ENCODE data around the gene EDEM3. TPM values are rescaled to one million over a fixed set of nuclear protein-coding genes. Genes with fewer than 3 reads are reported as not detected.

The EDEM3 gene
- total and polyA plus RNA-seq, 9 of the 15 experiments (the other 6 are each of a cell fraction or from before 2014, with no cell fraction given), result 15.8 to 46.6 (median 28.0) TPM

GRCh38 chr1:184768467-184768866 is 13.8 kb upstream of the EDEM3 start (continued):
- TF ChIP-seq NCOR1 (IDR thresholded peaks at IDR 0.05), result peak; percentile 72
- no peak for TF ChIP-seq SMC3 (conservative IDR thresholded peaks at IDR 0.05; ENCODE audit: insufficient read depth, low read depth, low read length)

GRCh38 chr1:184767591-184767990 is 12.9 kb upstream of the EDEM3 start:
- Histone ChIP-seq H3K4me1 (replicated peaks in 1 of 2; ENCODE audit: control insufficient read depth in 2 of 2, insufficient read depth in 2 of 2, low read length in 2 of 2) (peaks cover 11 to 37% of the 10 kb centered on the region in 2 experiments), H2AFZ (ENCODE audit: low read depth, low read length) (peak overlapping the region; percentile 61), H3K79me2 (ENCODE audit: control insufficient read depth, insufficient read depth, low read length) (no peaks in the 10 kb centered on the region), H3K4me3 (no peak overlapping the region), H3K9me1 (ENCODE audit: control insufficient read depth, insufficient read depth, low read length) (no peaks in the 10 kb centered on the region), H3K27me3 (ENCODE audit: control insufficient read depth in 2 of 2, insufficient read depth in 2 of 2, low read length in 2 of 2) (no peaks in the 10 kb centered on the region), H3K36me3 (ENCODE audit: control insufficient read depth, insufficient read depth, low read length) (no peaks in the 10 kb centered on the region; the same call in 2 of the 3 replicates), H3K27ac (ENCODE audit: extremely low read depth, low read depth, low read length) (peak overlapping the region; percentile 61; the same call in 2 of the 3 replicates), H4K20me1 (replicated peaks; ENCODE audit: control insufficient read depth, insufficient read depth, low read length) (no peaks in the 10 kb centered on the region), H3K4me2 (ENCODE audit: insufficient read depth, low read length) (peak overlapping the region; percentile 47), H3K9me3 (replicated peaks; ENCODE audit: control insufficient read depth, insufficient read depth, low read depth, low read length) (0 out of 2 replicates have a peak, but pooled peaks cover 1% of the 10 kb centered on the region), H3K9ac (ENCODE audit: insufficient read depth in 1 of 2, low read depth in 2 of 2, low read length in 2 of 2) (no peak overlapping the region)
- ATAC-seq (no peak), FAIRE-seq (no peak), DNase-seq (ENCODE audit: extremely low read depth in 1 of 4, low spot score in 3 of 4) (no peak)
- in situ Hi-C loops (cut with MboI), result no loop called here
- 74% methylated on average over 5 of the region's 5 CpGs for WGBS (ENCODE audit: insufficient coverage, low coverage, missing lambda C conversion rate)
- no TSS peak for BruUV-seq (replicated peaks)
- intact Hi-C loops (cut with micrococcal nuclease), result no loop called here
- CTCF ChIA-PET (ENCODE audit: low intra/inter-chr PET ratio), result no interaction called here
- POLR2A ChIA-PET, result interaction anchor here (1.2 to 1.6 kb wide), 2 partner anchors 12 to 13 kb away, joined by 3 to 6 read pairs; partner anchors contain the start of gene EDEM3
- no peak for TF ChIP-seq CEBPG (CRISPR knock-in tag; IDR thresholded peaks at IDR 0.05)
- TF ChIP-seq CEBPG (tag; conservative IDR thresholded peaks at IDR 0.05 in 1 of 2, IDR thresholded peaks at IDR 0.05 in 1 of 2), result no peak
- TF ChIP-seq RBM17 (IDR thresholded peaks at IDR 0.05; ENCODE audit: borderline replicate concordance, low read depth, low read length), result no peak
- no peak for TF ChIP-seq CCNT2 (IDR thresholded peaks at IDR 0.05; ENCODE audit: borderline replicate concordance, extremely low read depth, insufficient read length, low read depth, low read length)
- no peak for TF ChIP-seq TRIM24 (IDR thresholded peaks at IDR 0.05)
- TF ChIP-seq, protein P1, sequence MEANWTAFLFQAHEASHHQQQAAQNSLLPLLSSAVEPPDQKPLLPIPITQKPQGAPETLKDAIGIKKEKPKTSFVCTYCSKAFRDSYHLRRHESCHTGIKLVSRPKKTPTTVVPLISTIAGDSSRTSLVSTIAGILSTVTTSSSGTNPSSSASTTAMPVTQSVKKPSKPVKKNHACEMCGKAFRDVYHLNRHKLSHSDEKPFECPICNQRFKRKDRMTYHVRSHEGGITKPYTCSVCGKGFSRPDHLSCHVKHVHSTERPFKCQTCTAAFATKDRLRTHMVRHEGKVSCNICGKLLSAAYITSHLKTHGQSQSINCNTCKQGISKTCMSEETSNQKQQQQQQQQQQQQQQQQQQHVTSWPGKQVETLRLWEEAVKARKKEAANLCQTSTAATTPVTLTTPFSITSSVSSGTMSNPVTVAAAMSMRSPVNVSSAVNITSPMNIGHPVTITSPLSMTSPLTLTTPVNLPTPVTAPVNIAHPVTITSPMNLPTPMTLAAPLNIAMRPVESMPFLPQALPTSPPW (CRISPR knock-in tag; IDR thresholded peaks at IDR 0.05), result no peak
- TF ChIP-seq ZBTB5 (IDR thresholded peaks at IDR 0.05), result no peak
- TF ChIP-seq ZNF57 (CRISPR knock-in tag; IDR thresholded peaks at IDR 0.05), result no peak
- TF ChIP-seq, protein P2, sequence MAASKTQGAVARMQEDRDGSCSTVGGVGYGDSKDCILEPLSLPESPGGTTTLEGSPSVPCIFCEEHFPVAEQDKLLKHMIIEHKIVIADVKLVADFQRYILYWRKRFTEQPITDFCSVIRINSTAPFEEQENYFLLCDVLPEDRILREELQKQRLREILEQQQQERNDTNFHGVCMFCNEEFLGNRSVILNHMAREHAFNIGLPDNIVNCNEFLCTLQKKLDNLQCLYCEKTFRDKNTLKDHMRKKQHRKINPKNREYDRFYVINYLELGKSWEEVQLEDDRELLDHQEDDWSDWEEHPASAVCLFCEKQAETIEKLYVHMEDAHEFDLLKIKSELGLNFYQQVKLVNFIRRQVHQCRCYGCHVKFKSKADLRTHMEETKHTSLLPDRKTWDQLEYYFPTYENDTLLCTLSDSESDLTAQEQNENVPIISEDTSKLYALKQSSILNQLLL (CRISPR knock-in tag; IDR thresholded peaks at IDR 0.05; ENCODE audit: borderline replicate concordance), result no peak
- TF ChIP-seq NR0B1 (IDR thresholded peaks at IDR 0.05; ENCODE audit: partially characterized antibody), result no peak
- no peak for TF ChIP-seq FOXJ2 (tag; IDR thresholded peaks at IDR 0.05)
- no peak for TF ChIP-seq ZNF212 (CRISPR knock-in tag; IDR thresholded peaks at IDR 0.05)
- no peak for TF ChIP-seq RBM14 (IDR thresholded peaks at IDR 0.05; ENCODE audit: borderline replicate concordance, insufficient read depth, low read depth, low read length)

Measured in K562 (cell line).